ENCODE measurements around the gene HK1.
"Not testable (repeated sequence)": the region's sequence is repeated elsewhere in the genome, so short reads cannot be mapped to it uniquely, and the experiment has no call there.

The HK1 gene

DNA sequence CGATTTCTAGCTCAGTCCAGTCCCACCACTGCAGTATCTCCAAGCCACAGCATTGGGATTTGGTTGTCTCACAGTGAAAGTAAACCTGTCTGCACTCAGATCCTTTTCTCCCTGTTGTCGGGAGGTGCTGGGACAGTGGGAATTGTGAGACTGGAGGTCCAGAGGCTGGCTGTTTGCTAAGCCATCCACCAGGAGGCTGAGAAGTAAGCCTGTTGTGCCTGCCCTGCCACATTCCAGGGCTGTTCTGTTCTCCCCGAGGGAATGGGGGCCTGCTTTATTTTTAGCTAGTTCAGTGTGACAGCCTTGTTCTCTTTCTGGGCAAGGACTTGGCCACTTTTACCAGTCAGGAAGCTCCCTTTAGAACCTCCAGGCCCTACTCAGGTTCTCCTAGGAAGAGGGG lies 54.9 kb downstream of the HK1 start:
- TF ChIP-seq OSR1 (CRISPR knock-in tag; IDR thresholded peaks at IDR 0.05) = no peak
- TF ChIP-seq ESRRG (CRISPR knock-in tag; IDR thresholded peaks at IDR 0.05) = no peak
- TF ChIP-seq TCF4 (CRISPR knock-in tag; IDR thresholded peaks at IDR 0.05; ENCODE audit: borderline replicate concordance) = 0 out of 2 replicates have a peak, but pooled peaks have one; percentile 18
- peak; percentile 96 for ATAC-seq

DNA sequence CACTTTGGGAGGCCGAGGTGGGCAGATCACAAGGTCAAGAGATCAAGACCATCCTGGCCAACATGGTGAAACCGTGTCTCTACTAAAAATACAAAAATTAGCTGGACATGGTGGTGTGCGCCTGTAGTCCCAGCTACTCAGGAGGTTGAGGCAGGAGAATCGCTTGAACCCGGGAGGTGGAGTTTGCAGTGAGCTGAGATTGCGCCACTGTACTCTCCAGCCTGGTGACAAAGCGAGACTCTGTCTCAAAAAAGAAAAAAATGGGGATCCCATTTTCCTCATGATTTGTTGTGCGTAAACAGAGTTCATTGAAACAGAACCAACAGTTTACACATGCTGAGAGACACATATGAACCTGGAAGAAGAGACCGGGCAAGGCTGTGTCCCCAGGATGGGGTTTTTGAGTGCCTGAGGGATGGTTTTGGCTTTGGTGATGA lies 55.6 kb downstream of the HK1 start:
- not testable (repeated sequence) for ATAC-seq

DNA sequence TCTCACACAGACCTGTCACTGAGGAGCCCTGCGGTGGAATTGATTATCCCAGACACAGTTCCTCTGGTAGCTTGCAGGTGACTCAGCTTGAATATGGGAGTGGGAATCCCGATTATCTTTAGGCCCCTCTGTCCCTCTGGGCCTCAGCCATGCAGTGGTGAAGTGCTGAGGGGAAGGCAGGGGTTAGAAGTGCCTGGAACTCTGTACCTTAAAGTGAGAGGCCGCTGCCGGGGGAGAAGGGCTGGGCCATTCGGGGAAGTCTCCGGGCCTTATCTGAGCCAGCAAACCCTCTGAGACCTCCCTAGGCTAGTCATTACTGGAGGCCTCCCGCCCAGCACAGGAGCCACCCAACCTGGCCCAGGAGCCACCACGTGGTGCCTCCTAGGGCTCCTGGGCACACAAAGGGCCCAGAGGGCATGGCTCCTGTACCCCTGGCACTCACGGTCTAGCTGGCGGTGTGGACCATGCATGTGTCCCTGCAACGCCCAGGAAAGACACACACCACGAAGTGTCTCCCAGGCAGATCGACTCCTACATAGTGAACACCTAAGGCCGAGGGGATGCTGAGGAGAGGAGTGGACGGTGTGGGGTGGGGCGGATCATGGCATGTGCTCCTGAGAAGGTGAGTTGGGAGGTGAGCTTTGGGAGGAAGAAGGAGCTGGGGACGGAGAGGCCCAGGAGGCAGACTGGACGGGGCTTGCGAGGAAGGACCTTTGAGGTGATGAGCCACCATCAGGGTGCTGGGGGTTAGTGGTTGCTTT lies 56.2 kb downstream of the HK1 start:
- no peak for ATAC-seq
- no peak for TF ChIP-seq ZNF70 (CRISPR knock-in tag; IDR thresholded peaks at IDR 0.05)
- no peak for TF ChIP-seq ESRRG (CRISPR knock-in tag; IDR thresholded peaks at IDR 0.05)
- no peak for TF ChIP-seq ZFP30 (CRISPR knock-in tag; IDR thresholded peaks at IDR 0.05)
- TF ChIP-seq, protein P1, sequence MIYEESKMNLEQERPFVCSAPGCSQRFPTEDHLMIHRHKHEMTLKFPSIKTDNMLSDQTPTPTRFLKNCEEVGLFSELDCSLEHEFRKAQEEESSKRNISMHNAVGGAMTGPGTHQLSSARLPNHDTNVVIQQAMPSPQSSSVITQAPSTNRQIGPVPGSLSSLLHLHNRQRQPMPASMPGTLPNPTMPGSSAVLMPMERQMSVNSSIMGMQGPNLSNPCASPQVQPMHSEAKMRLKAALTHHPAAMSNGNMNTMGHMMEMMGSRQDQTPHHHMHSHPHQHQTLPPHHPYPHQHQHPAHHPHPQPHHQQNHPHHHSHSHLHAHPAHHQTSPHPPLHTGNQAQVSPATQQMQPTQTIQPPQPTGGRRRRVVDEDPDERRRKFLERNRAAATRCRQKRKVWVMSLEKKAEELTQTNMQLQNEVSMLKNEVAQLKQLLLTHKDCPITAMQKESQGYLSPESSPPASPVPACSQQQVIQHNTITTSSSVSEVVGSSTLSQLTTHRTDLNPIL (CRISPR knock-in tag; IDR thresholded peaks at IDR 0.05; ENCODE audit: low read depth) = no peak
- TF ChIP-seq, protein P2, sequence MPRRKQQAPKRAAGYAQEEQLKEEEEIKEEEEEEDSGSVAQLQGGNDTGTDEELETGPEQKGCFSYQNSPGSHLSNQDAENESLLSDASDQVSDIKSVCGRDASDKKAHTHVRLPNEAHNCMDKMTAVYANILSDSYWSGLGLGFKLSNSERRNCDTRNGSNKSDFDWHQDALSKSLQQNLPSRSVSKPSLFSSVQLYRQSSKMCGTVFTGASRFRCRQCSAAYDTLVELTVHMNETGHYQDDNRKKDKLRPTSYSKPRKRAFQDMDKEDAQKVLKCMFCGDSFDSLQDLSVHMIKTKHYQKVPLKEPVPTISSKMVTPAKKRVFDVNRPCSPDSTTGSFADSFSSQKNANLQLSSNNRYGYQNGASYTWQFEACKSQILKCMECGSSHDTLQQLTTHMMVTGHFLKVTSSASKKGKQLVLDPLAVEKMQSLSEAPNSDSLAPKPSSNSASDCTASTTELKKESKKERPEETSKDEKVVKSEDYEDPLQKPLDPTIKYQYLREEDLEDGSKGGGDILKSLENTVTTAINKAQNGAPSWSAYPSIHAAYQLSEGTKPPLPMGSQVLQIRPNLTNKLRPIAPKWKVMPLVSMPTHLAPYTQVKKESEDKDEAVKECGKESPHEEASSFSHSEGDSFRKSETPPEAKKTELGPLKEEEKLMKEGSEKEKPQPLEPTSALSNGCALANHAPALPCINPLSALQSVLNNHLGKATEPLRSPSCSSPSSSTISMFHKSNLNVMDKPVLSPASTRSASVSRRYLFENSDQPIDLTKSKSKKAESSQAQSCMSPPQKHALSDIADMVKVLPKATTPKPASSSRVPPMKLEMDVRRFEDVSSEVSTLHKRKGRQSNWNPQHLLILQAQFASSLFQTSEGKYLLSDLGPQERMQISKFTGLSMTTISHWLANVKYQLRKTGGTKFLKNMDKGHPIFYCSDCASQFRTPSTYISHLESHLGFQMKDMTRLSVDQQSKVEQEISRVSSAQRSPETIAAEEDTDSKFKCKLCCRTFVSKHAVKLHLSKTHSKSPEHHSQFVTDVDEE (CRISPR knock-in tag; IDR thresholded peaks at IDR 0.05) = no peak
- no peak for TF ChIP-seq OSR1 (CRISPR knock-in tag; IDR thresholded peaks at IDR 0.05)
- TF ChIP-seq TCF4 (CRISPR knock-in tag; IDR thresholded peaks at IDR 0.05; ENCODE audit: borderline replicate concordance) = no peak
- TF ChIP-seq GLIS3 (CRISPR knock-in tag; IDR thresholded peaks at IDR 0.05) = no peak

DNA sequence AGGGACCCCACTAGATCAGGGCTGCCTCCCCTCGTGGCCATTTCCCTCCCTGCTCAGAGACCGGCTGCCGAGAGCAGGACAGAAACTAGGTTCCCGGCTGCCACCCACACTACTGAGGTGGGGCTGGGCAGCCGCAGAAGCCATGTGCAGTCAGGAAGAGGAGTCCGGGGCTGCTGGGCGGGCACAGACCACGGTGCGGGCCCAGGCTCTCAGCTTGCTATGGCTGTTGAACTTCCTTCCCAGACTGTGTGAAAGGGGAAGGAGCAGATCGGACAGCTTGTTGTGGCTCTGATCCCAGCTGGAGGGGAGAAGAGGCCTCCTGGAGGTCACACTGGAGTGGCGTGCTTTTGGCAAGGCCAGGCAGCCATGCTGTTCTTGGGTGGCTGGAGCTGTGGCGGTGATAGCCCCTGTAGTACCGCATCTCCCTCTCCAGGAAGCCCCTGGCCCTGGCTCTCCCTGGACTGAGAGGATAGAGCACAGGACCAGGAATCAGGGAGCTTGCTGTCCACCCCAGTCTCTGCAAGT lies 56.8 kb downstream of the HK1 start:
- ATAC-seq = no peak
- TF ChIP-seq PPARA (CRISPR knock-in tag; IDR thresholded peaks at IDR 0.05; ENCODE audit: borderline replicate concordance) = no peak
- TF ChIP-seq, protein P3, sequence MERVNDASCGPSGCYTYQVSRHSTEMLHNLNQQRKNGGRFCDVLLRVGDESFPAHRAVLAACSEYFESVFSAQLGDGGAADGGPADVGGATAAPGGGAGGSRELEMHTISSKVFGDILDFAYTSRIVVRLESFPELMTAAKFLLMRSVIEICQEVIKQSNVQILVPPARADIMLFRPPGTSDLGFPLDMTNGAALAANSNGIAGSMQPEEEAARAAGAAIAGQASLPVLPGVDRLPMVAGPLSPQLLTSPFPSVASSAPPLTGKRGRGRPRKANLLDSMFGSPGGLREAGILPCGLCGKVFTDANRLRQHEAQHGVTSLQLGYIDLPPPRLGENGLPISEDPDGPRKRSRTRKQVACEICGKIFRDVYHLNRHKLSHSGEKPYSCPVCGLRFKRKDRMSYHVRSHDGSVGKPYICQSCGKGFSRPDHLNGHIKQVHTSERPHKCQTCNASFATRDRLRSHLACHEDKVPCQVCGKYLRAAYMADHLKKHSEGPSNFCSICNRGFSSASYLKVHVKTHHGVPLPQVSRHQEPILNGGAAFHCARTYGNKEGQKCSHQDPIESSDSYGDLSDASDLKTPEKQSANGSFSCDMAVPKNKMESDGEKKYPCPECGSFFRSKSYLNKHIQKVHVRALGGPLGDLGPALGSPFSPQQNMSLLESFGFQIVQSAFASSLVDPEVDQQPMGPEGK (CRISPR knock-in tag; IDR thresholded peaks at IDR 0.05; ENCODE audit: borderline replicate concordance) = no peak
- TF ChIP-seq ISL1 (CRISPR knock-in tag; IDR thresholded peaks at IDR 0.05) = no peak
- no peak for TF ChIP-seq ESRRG (CRISPR knock-in tag; IDR thresholded peaks at IDR 0.05)
- TF ChIP-seq ZNF565 (CRISPR knock-in tag; conservative IDR thresholded peaks at IDR 0.05; ENCODE audit: low read depth) = no peak
- no peak for TF ChIP-seq TCF4 (CRISPR knock-in tag; IDR thresholded peaks at IDR 0.05; ENCODE audit: borderline replicate concordance)
- TF ChIP-seq ZNF70 (CRISPR knock-in tag; IDR thresholded peaks at IDR 0.05) = no peak
- TF ChIP-seq ZFP30 (CRISPR knock-in tag; IDR thresholded peaks at IDR 0.05) = no peak
- TF ChIP-seq CSDC2 (CRISPR knock-in tag; IDR thresholded peaks at IDR 0.05) = no peak
- no peak for TF ChIP-seq ZNF8 (CRISPR knock-in tag; IDR thresholded peaks at IDR 0.05)
- TF ChIP-seq BACH2 (CRISPR knock-in tag; IDR thresholded peaks at IDR 0.05; ENCODE audit: borderline replicate concordance) = no peak
- no peak for TF ChIP-seq ARNTL (CRISPR knock-in tag; IDR thresholded peaks at IDR 0.05; ENCODE audit: borderline replicate concordance, low read depth)
- no peak for TF ChIP-seq RARB (CRISPR knock-in tag; IDR thresholded peaks at IDR 0.05)
- no peak for TF ChIP-seq GLIS3 (CRISPR knock-in tag; IDR thresholded peaks at IDR 0.05)
- TF ChIP-seq OSR1 (CRISPR knock-in tag; IDR thresholded peaks at IDR 0.05) = no peak
- TF ChIP-seq, protein P2 (CRISPR knock-in tag; IDR thresholded peaks at IDR 0.05) = no peak
- no peak for TF ChIP-seq SNAI2 (CRISPR knock-in tag; IDR thresholded peaks at IDR 0.05)
- no peak for TF ChIP-seq TOX (CRISPR knock-in tag; IDR thresholded peaks at IDR 0.05; ENCODE audit: borderline replicate concordance)
